Adrenal gland (tissue), 5 donors: Measurements from ENCODE around the gene FRAT1.

ENCODE experiments used
- CTCF ChIP-seq, 6 experiments: fragments of 450-650 bp in 4 of 6; fragments of 200-600 bp in 2 of 6; sonication (generic) in 1 of 6; IDR thresholded peaks; 1 replicate in 5 of 6; 2 replicates in 1 of 6; pipeline versions ENCODE4 v1.5.1 to v1.8.0; 2016 to 2021; ENCODE audit warnings: antibody characterized with exemption in 6 of 6, mild to moderate bottlenecking in 2 of 6, moderate library complexity in 1 of 6
- POLR2A ChIP-seq, 2 donors: fragments of 450-650 bp; IDR thresholded peaks; one replicate each; pipeline ENCODE4 v1.6.1; 2017; ENCODE audit warnings: antibody characterized with exemption in 2 of 2, mild to moderate bottlenecking in 2 of 2, moderate library complexity in 1 of 2
- donor health status: DM: no; HTN: no; CAD: no.

GRCh38 chr10:97329766-97330165 lies 10.7 kb downstream of the FRAT1 start:
- TF ChIP-seq POLR2A (IDR thresholded peaks at IDR 0.05) (no peak), CTCF (IDR thresholded peaks at IDR 0.05) (no peak)
